COLO668 (cell line): Measurements from ENCODE around the gene FHDC1.
A peak's percentile ranks its signal among the peaks of the same experiment; 100 is the strongest.

Experiments used
- DNase-seq: peaks from one replicate; lab custom pipeline; 2025; ENCODE audit not compliant: unreplicated experiment; lab: John Stamatoyannopoulos, UW

Gene FHDC1

GRCh38 chr4:152936446-152937335 is 568 bp downstream of the FHDC1 start:
- peak; percentile 75 for DNase-seq

DNA sequence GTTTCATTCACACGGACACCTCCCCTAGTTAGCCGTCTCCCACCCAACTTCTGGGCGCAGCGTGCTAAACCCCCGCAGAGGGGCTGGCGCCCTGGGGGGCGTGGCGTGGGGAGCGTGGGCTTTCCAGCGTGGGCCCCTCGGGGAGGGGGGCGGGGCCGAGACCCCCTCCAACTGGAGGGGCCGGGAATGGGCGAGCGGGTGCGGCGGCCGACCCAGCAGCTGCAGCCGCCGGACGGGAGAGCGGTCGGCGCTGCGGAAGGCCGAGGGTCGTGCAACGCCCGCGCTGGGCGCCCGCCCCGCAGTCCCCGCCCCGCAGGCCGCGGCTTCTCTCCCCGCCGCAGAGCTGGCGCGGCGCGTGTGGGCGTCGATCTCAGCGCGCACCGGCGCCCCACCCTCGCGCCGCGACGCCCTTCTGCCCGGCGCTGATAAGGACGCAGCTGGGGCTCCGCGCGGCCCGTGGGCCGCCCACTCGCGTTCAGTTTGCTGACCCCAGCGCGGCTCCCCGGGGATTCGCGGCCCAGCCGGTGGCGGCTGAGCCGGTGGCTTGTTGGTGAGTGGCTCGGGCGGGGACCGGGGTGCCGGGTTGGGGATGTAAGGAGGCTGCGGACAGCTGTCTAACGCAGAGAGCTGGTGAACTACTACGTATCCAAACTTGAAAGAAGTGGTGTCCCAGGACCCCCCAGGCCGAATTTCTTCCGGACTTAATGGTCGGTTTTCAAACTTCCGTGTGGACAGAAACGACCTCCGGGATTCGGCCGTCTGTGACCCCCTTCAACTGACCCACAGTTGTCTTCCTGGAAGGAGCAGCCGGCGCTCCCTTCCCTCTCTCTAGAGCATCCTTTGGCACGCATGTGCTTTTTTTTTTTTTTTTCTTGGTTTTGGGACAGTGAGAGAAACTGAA is 1.5 kb downstream of the FHDC1 start:
- peak; percentile 63 for DNase-seq

- peak; percentile 18 for DNase-seq
Observed at GRCh38 chr4:152938237-152938947, 2.3 kb downstream of the FHDC1 start.

GRCh38 chr4:152939621-152940020 is 3.5 kb downstream of the FHDC1 start:
- DNase-seq, result no peak

DNA sequence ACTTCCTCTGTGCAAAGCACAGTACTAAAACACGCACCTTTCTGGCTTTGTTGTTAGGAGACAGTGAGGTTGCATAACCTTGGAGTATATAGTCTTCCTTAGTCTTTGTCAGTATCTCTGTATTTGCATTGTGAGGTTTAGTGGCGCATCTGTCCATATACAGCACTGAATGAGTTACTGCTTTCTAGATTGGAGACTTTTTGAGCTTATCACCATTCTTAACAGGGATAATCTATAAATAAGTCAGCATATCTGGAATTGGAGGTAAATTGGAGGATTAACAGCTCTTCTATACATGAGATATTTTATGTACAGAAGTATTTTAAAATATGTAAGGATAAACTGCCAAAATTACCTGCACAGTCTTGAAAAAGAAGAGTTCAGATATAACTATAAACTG is 4.3 kb downstream of the FHDC1 start:
- DNase-seq, result no peak

GRCh38 chr4:152941411-152941810 is 5.3 kb downstream of the FHDC1 start:
- DNase-seq, result no peak

DNA sequence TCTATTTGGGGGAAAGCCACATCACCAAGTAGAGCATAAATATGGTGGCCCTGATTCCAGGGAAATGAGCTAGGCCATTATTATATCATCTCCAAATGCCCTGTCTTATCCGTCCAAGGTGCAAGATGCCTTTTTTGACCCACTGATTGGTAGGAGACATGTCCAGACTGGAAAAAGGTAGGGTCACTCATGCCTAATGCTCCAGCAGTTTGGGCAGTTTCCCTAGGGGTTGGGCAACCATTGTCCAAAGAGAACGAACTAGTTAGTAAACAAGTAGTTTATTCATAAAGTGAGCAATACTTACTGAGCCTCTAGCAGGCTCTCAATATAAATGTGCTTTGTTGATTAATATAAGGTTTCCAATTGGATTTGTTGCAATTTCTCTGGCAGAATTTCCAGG is 6.2 kb downstream of the FHDC1 start:
- no peak for DNase-seq

DNA sequence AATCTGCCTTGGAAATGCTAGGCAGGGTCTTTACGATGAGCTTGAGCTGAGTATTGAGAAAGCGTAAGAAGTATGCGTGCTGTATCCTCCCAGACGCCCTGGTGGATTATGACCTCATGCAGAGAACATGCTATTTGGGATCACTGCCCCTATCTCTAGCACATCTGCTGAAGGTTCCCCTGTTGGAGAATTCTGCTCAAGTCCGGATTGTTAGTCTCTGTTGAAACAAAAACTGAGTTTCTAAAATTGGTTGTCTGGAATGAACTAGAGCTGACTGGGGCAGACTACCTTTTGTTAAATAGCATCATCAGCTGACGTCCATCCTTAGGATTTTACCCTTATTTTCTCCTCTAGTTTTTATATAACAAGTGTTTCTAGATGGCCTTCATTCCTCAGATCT is 7.5 kb downstream of the FHDC1 start:
- DNase-seq, result no peak

- no peak for DNase-seq
Observed at GRCh38 chr4:152944666-152945320, 8.7 kb downstream of the FHDC1 start.

DNA sequence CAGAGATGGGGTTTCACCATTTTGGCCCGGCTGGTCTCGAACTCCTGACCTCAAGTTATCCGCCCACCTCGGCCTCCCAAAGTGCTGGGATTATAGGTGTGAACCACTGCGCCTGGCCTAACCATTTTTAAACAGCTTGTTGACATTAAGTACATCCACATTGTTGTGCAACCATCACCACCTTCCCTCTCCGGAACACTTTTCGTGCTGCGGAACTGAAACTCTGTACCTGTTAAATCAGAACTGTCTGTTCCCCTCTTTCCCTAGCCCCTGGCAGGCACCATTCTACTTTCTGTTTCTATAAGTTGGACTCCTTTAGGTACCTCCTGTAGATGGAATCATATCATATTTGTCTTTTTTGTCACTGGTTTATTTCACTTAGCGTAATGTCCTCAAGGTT is 9.5 kb downstream of the FHDC1 start:
- DNase-seq, result no peak

DNA sequence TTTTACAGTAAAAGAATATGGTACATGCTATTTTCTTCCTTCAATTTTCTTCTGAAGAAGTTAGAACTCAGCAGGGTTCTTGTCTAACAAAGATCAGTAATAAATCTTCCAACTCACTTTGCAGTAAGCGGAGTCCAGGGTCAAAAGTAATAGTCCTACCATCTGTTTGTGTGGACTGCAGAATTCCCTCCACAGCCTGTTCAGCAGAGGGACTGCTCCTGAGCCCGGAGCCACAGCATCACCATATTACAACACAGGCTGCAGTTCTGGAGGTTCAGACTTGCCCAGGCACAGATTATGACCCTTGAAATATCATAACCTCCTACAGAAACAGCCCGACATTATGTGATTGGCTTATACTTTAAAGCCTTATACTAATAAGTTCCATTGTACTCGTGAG is 10.3 kb downstream of the FHDC1 start:
- no peak for DNase-seq

DNA sequence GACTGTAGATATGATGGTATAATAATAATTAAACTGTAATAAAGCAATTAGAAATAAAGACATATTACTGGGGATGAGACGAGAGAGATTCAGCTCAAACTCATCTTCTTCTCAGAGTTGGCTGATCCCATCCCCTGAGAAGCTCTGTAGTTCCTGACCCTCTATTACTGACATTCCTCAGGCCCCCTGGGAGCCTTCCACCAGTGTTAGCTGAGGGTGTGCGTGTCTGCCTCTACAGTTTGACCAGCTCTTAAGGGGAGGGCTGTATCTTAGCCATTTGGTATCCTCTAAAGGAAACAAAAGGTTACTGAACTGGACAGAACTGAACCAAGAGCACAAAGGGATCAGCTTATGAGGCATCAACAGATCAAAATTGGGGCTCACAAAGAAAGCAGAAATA is 11.2 kb downstream of the FHDC1 start:
- no peak for DNase-seq

- no peak for DNase-seq
Observed at GRCh38 chr4:152949930-152950329, 13.8 kb downstream of the FHDC1 start.

DNA sequence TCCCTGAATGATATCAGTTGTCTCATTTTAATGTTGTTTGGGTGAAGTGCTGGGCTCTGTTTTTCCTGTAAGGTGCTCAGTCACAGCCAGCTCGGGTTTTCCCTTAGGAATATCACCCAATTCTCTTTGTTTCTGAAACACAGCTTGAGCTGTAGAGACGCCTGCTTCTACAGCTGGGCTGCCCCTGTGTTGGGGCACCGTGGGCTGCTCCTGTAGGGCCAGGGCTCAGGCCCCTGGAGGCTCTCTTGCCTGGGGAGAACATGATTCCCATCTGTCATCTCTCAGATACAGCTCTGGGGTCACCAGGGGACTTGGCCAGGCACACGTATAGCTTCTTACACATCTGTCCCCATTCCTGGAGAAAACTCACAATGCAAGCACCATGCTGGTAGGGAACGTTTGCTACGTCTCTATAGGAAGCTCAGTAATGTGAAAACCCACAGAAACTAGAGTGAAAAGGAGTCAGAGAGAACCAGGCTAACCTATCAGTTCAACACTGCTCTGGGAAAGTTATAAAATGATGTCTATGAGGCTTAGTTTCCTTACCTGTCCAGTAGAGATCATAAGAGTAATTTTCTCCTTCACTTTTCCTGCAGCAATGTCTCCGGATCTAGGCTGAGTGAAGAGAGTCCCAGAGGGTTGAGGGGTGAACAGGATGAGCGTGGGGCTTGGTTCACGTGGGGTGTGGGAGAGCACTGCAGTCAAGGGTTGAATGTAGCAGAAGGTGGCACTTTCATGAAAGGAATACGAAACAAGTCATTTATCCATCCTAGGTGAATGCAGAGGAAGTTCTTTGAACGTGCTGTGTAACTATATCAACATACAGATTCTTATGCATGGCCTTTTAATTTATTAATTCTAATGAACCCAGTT is 14.5 kb downstream of the FHDC1 start:
- no peak for DNase-seq

- no peak for DNase-seq
Observed at GRCh38 chr4:152951348-152951747, 15.2 kb downstream of the FHDC1 start.

DNA sequence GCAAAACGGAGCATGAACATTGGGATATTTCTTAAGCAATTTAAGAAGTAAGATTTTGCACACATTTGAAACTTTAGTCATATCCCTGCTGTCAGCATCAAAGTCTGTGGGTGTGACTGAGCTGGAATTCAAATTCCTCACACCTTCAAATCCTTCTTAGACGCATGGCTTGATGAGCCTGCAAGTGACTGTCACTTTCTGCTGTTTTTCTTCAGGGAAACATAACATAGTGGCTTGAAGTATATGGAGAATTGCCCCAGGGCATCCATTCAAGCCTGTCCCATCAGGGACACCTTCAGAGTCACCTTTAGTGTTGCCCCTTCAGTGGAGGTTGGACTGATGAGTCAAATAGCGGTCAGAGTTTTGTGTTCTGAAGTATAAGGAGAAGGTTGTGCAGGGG is 17.4 kb downstream of the FHDC1 start:
- DNase-seq, result no peak

- DNase-seq, result no peak
Observed at GRCh38 chr4:152954741-152955140, 18.6 kb downstream of the FHDC1 start.

DNA sequence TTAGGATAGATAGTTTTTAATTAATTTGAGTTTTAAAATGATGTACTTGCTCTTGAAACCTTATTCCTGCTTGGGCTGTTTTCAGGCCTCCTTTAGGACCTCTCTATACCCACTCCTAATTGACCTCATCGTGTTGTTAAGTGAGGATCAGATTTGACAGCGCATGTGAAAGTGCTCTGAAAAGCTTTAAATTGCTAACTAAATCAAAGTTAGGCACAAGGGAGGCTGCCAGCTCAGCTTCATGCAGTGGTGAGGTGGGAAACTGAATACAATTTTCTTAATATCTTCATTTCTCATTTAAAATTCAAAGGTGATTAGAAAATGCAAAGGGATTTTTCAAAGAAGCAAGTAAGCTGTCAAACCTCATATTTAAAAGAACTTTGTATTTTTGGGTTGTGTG is 20.0 kb downstream of the FHDC1 start:
- DNase-seq, result no peak

DNA sequence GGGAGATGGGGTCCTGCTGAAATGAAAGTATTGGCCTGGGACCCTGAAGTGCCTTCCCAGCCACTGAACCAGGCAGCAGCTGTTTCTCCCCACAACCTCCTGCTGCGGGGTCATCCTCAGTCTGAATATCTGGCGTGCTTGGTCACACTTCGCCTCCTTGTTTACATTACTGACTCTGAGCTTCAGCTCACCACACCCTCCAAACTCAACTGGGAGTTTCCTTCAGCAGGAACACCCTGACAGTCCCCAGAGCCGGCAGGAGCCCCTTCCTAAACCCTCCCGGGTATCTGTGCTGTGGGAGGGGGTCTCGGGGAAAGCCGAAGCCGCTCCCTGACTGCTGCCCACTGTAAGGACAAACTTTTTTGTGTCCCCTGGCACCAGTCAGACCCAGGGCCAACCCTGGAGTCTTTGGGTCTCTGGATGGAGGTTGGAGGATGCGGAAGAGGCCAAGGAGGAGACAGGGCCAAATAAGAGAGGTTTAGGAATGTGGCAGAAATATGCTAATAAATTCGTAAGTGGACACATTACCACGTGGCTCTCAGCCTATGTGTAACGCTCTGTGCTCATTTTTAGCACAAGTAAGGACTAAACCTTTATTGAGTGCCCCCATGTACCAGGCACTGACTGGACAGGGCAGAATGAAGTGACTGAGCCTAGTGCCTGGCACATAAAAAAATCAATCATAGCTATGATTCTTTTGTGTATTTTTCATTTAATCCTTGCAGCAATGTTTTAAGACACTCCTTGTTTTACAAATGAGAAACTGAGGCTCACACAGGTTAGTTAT is 20.7 kb downstream of the FHDC1 start:
- peak; percentile 53 for DNase-seq
